ENCODE measurements around the gene SNF8. TPM values are rescaled to one million over a fixed set of nuclear protein-coding genes. Genes with fewer than 3 reads are reported as not detected.

The SNF8 gene
- total RNA-seq, 1 donor, result 63.7 TPM

DNA sequence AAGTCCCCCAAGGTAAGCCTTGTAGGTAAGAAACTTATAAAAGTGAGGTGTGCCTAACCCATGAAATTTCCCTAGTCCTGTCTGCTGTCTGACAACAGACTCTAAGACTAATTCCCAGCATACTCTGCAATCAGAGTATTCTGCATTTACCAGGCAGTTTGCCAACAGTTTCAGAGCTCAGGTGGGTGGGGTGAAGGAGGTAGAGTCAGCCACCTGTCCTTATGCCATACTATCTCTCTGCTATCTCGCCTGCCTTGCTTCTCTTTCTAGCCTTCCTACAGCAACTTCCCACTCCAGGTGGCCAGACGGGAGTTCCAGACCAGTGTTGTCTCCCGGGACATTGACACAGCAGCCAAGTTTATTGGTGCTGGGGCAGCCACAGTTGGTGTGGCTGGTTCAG lies 49.8 kb downstream of the SNF8 start:
- no peak for DNase-seq (ENCODE audit: insufficient read length, low spot score, missing footprints)
- no peak overlapping the region for H3K4me2 ChIP-seq (ENCODE audit: insufficient read depth, low read length)

DNA sequence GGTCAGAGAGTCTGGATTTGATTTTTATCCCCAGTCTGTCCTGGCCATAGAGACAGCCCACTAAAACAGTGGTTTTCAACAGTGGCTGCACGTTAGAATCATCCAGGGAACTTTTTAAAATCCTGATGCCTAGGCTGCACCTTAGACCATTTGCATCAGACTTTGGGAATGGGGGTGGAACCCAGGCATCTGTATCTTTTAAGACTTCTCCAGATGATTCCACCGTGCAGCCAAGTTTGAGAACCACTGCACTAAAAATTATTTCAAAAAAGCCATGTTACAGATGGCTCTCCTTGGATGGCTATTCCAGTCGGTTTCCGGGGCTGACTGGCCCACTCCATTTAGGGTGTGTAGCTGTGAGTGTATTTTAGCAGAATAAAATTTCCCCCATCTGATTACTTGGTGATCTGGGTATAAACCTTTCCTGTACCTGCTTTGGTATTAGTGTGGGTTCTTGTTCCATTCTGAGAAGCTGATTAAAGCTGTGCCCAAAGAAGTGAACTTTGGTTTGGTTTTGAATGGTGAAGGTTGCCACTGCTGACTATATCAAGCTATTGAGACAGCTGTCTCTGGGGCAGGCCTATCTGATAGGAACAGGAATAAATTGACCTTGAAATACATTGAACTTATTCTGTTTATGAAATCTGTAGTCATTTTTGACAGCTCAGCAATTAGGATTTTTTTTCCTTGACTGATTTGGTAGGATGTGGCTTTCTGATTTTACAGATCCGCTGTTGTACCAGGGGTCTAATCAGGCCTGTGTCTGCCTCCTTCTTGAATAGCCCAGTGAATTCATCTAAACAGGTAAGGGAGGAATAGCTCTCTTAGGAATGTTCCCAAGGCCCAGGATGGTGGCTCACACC lies 50.8 kb downstream of the SNF8 start:
- peaks cover 25% of the 10 kb centered on the region for H3K79me2 ChIP-seq (ENCODE audit: insufficient read depth, low read length)
- H3K27me3 ChIP-seq (ENCODE audit: insufficient read depth, low read length), result no peaks in the 10 kb centered on the region
- peak overlapping the region; percentile 90 for H2AFZ ChIP-seq (ENCODE audit: low read length)
- peak overlapping the region; percentile 78 for H3K27ac ChIP-seq (ENCODE audit: low read depth, low read length)
- TF ChIP-seq, protein P1, sequence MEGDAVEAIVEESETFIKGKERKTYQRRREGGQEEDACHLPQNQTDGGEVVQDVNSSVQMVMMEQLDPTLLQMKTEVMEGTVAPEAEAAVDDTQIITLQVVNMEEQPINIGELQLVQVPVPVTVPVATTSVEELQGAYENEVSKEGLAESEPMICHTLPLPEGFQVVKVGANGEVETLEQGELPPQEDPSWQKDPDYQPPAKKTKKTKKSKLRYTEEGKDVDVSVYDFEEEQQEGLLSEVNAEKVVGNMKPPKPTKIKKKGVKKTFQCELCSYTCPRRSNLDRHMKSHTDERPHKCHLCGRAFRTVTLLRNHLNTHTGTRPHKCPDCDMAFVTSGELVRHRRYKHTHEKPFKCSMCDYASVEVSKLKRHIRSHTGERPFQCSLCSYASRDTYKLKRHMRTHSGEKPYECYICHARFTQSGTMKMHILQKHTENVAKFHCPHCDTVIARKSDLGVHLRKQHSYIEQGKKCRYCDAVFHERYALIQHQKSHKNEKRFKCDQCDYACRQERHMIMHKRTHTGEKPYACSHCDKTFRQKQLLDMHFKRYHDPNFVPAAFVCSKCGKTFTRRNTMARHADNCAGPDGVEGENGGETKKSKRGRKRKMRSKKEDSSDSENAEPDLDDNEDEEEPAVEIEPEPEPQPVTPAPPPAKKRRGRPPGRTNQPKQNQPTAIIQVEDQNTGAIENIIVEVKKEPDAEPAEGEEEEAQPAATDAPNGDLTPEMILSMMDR (IDR thresholded peaks at IDR 0.05; ENCODE audit: extremely low read depth, low read depth, low read length), result no peak
- H3K4me1 ChIP-seq (ENCODE audit: insufficient read depth, low read length), result peaks cover 14% of the 10 kb centered on the region
- H4K20me1 ChIP-seq (ENCODE audit: insufficient read depth, low read length), result no peaks in the 10 kb centered on the region
- H3K9me3 ChIP-seq (ENCODE audit: low read depth, low read length), result no peaks in the 10 kb centered on the region
- peak overlapping the region; percentile 96 for H3K4me2 ChIP-seq (ENCODE audit: insufficient read depth, low read length)
- H3K36me3 ChIP-seq (ENCODE audit: insufficient read depth, low read length), result peaks cover 27% of the 10 kb centered on the region
- DNase-seq (ENCODE audit: insufficient read length, low spot score, missing footprints), result peak; percentile 43
- H3K4me3 ChIP-seq (ENCODE audit: insufficient read depth, low read length), result peak overlapping the region; percentile 91

More for the DNA sequence above, 49.8 kb downstream of the SNF8 start:
- H4K20me1 ChIP-seq (ENCODE audit: insufficient read depth, low read length), result no peaks in the 10 kb centered on the region
- peaks cover 14% of the 10 kb centered on the region for H3K4me1 ChIP-seq (ENCODE audit: insufficient read depth, low read length)
- peaks cover 25% of the 10 kb centered on the region for H3K79me2 ChIP-seq (ENCODE audit: insufficient read depth, low read length)
- no peaks in the 10 kb centered on the region for H3K9me3 ChIP-seq (ENCODE audit: low read depth, low read length)
- H3K36me3 ChIP-seq (ENCODE audit: insufficient read depth, low read length), result peaks cover 27% of the 10 kb centered on the region
- TF ChIP-seq, protein P1 (IDR thresholded peaks at IDR 0.05; ENCODE audit: extremely low read depth, low read depth, low read length), result no peak
- no peak overlapping the region for H3K4me3 ChIP-seq (ENCODE audit: insufficient read depth, low read length)
- H2AFZ ChIP-seq (ENCODE audit: low read length), result no peak overlapping the region
- no peaks in the 10 kb centered on the region for H3K27me3 ChIP-seq (ENCODE audit: insufficient read depth, low read length)
- no peak overlapping the region for H3K27ac ChIP-seq (ENCODE audit: low read depth, low read length)

DNA sequence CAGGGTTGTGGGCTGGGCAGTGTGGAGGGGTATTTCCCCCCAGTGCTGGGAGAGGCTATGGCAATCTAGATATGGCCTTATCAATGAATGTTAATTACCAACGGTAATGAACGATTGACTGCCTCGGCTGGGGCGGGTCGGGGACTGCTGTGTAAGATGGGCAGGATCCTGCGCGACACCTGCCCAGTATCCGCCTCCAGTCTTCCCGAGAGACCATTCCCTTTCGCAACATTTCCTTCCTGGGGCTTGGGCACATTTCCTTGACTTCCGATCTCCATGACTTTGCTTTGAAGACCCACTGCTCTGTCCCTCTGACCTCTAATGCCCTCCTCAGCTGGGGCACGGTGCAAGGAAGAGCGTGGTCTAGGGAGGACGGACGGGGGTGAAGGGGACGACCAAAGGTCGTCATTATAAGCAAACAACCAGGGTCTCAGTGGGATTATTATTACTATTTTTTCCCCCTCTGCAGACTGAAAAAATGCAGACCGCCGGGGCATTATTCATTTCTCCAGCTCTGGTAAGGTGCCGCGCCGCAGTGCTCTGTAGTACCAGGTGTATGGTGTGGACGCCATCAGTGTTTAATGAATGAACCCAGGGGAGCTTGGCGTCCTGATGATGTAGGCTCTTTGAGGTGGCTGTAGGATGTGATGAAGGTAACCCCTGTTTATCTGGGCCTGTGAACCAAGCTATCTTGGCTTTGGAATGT lies 51.5 kb downstream of the SNF8 start:
- H3K79me2 ChIP-seq (ENCODE audit: insufficient read depth, low read length), result peaks cover 25% of the 10 kb centered on the region
- peak overlapping the region; percentile 91 for H3K4me3 ChIP-seq (ENCODE audit: insufficient read depth, low read length)
- H3K27ac ChIP-seq (ENCODE audit: low read depth, low read length), result peak overlapping the region; percentile 78
- peak; percentile 49 for DNase-seq (ENCODE audit: insufficient read length, low spot score, missing footprints)
- no peaks in the 10 kb centered on the region for H3K27me3 ChIP-seq (ENCODE audit: insufficient read depth, low read length)
- H4K20me1 ChIP-seq (ENCODE audit: insufficient read depth, low read length), result no peaks in the 10 kb centered on the region
- peak overlapping the region; percentile 96 for H3K4me2 ChIP-seq (ENCODE audit: insufficient read depth, low read length)
- H2AFZ ChIP-seq (ENCODE audit: low read length), result peak overlapping the region; percentile 90
- H3K36me3 ChIP-seq (ENCODE audit: insufficient read depth, low read length), result peaks cover 23% of the 10 kb centered on the region
- TF ChIP-seq, protein P1 (IDR thresholded peaks at IDR 0.05; ENCODE audit: extremely low read depth, low read depth, low read length), result no peak
- H3K9me3 ChIP-seq (ENCODE audit: low read depth, low read length), result no peaks in the 10 kb centered on the region
- H3K4me1 ChIP-seq (ENCODE audit: insufficient read depth, low read length), result peaks cover 14% of the 10 kb centered on the region

DNA sequence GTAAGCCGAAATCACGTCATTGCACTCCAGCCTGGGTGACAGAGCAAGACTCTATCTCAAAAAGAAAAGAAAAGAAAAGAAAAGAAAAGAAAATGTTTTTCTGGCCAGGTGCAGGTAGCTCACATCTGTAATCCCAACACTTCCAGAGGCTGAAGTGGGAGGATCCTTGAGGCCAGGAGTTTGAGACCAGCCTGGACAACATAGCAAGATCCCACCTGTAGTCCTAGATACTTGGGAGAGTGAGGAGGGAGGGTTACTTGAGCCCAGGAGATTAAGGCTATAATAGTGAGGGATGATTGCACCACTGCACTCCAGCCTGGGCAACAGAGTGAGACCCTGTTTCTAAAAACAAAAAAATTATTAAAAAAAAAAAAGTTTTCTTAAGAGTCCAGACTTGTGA lies 54.6 kb downstream of the SNF8 start:
- TF ChIP-seq, protein P1 (IDR thresholded peaks at IDR 0.05; ENCODE audit: extremely low read depth, low read depth, low read length), result no peak
- no peak overlapping the region for H3K4me3 ChIP-seq (ENCODE audit: insufficient read depth, low read length)
- DNase-seq (ENCODE audit: insufficient read length, low spot score, missing footprints), result no peak
- no peak overlapping the region for H3K27ac ChIP-seq (ENCODE audit: low read depth, low read length)
- H3K36me3 ChIP-seq (ENCODE audit: insufficient read depth, low read length), result peaks cover 3% of the 10 kb centered on the region
- no peaks in the 10 kb centered on the region for H4K20me1 ChIP-seq (ENCODE audit: insufficient read depth, low read length)
- no peaks in the 10 kb centered on the region for H3K9me3 ChIP-seq (ENCODE audit: low read depth, low read length)
- H2AFZ ChIP-seq (ENCODE audit: low read length), result no peak overlapping the region
- peaks cover 14% of the 10 kb centered on the region for H3K4me1 ChIP-seq (ENCODE audit: insufficient read depth, low read length)
- H3K79me2 ChIP-seq (ENCODE audit: insufficient read depth, low read length), result peaks cover 21% of the 10 kb centered on the region
- no peak overlapping the region for H3K4me2 ChIP-seq (ENCODE audit: insufficient read depth, low read length)
- H3K27me3 ChIP-seq (ENCODE audit: insufficient read depth, low read length), result no peaks in the 10 kb centered on the region
